Tibial nerve (tissue), 4 donors: ENCODE results near the gene VCAN.

Experiments used
- EP300 ChIP-seq, 2 donors: sonication (generic); formaldehyde crosslinking; IDR thresholded peaks; one replicate each; pipeline ENCODE4 v1.6.1; 2017; ENCODE audit warnings: antibody characterized with exemption in 2 of 2, mild to moderate bottlenecking in 1 of 2
- POLR2A ChIP-seq, 2 donors: fragments of 450-650 bp; IDR thresholded peaks; one replicate each; pipeline ENCODE4 v1.6.1; 2017; ENCODE audit warnings: antibody characterized with exemption in 2 of 2, mild to moderate bottlenecking in 2 of 2, moderate library complexity in 2 of 2
- TF ChIP-seq, protein P1 (sequence below), 5 experiments: fragments of 200-600 bp in 3 of 5; fragments of 450-650 bp in 2 of 5; sonication (generic) in 3 of 5; IDR thresholded peaks; one replicate each; pipeline ENCODE4 v1.5.1; 2016 to 2019; ENCODE audit warnings: antibody characterized with exemption in 5 of 5, mild to moderate bottlenecking in 3 of 5, moderate library complexity in 2 of 5

DNA sequence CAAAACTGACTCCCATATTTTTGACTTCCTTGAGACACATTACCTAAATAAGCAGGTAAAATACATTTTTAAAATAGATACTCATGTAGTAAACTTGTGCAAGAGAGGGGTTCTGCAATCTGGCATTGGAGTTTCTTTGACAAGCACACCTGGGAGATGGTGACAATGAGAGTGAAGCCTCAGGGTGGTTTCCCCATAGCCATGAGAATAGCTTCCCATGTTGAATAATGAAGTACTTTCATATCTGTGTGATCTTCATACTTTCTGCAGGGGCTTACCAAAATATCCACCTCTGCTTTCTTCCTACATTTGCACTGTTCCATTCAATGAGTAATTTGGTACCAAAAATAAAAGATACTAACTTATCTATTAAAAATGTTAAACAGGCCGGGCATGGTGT lies 44.7 kb upstream of the VCAN start:
- TF ChIP-seq POLR2A (IDR thresholded peaks at IDR 0.05), result no peak
- TF ChIP-seq, protein P1, sequence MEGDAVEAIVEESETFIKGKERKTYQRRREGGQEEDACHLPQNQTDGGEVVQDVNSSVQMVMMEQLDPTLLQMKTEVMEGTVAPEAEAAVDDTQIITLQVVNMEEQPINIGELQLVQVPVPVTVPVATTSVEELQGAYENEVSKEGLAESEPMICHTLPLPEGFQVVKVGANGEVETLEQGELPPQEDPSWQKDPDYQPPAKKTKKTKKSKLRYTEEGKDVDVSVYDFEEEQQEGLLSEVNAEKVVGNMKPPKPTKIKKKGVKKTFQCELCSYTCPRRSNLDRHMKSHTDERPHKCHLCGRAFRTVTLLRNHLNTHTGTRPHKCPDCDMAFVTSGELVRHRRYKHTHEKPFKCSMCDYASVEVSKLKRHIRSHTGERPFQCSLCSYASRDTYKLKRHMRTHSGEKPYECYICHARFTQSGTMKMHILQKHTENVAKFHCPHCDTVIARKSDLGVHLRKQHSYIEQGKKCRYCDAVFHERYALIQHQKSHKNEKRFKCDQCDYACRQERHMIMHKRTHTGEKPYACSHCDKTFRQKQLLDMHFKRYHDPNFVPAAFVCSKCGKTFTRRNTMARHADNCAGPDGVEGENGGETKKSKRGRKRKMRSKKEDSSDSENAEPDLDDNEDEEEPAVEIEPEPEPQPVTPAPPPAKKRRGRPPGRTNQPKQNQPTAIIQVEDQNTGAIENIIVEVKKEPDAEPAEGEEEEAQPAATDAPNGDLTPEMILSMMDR (IDR thresholded peaks at IDR 0.05), result no peak
- TF ChIP-seq EP300 (IDR thresholded peaks at IDR 0.05), result no peak
